Measurements from ENCODE around the gene STK24.

DNA sequence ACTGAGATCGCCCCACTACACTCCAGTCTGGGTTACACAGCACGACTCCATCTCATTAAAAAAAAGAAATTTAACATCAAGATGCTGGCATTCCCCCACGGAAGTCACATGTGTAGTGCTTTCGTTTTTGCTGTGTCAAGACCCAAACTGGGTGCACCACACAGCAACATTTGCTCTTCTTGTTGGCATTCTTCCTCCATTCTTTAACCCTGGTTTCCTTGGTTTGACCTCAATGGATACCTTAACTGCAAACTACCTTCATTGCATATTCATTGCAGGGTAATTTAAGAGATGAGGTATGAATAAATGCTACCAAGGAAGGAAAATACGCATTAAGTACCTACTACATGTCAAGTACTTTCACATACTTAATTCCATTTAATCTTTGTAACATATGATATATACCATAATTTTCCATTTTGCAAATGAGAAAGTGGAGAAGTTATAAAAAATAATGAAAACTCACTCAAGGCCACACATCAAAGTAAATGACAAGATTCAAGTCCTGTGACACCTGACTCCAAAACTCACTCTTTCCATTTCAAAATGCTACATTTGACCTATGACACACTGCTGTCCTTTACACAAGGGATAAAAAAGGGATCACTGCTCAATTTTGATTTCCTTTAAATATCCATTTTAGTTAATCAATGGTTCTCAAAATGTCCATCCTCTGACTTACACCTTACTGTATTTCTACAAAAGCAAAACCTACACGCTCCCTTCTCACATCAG lies 59.2 kb downstream of the STK24 start:
- TF ChIP-seq, protein P1, sequence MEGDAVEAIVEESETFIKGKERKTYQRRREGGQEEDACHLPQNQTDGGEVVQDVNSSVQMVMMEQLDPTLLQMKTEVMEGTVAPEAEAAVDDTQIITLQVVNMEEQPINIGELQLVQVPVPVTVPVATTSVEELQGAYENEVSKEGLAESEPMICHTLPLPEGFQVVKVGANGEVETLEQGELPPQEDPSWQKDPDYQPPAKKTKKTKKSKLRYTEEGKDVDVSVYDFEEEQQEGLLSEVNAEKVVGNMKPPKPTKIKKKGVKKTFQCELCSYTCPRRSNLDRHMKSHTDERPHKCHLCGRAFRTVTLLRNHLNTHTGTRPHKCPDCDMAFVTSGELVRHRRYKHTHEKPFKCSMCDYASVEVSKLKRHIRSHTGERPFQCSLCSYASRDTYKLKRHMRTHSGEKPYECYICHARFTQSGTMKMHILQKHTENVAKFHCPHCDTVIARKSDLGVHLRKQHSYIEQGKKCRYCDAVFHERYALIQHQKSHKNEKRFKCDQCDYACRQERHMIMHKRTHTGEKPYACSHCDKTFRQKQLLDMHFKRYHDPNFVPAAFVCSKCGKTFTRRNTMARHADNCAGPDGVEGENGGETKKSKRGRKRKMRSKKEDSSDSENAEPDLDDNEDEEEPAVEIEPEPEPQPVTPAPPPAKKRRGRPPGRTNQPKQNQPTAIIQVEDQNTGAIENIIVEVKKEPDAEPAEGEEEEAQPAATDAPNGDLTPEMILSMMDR (conservative IDR thresholded peaks at IDR 0.05; ENCODE audit: low read length) = no peak
- TF ChIP-seq EZH2phosphoT487 (IDR thresholded peaks at IDR 0.05; ENCODE audit: borderline replicate concordance) = no peak

All from Loucy (cell line).